MCF 10A (cell line): ENCODE results near the gene MYRIP. TPM values are rescaled to one million over a fixed set of nuclear protein-coding genes. Genes with fewer than 3 reads are reported as not detected.

Experiments
- BruUV-seq: library from RNA; stranded (reverse); fragments of 400-500 nt; replicated peaks from 2 replicates; lab custom pipeline; 2021; lab: Mats Ljungman, UMichigan
- CTCF ChIA-PET: fragments of 300-600 bp; sonication (Branson Sonifier 250); formaldehyde crosslinking; extraction: SDS; loops from one replicate; lab custom pipeline; 2021; ENCODE audit warnings: antibody characterized with exemption, inconsistent platforms; lab: Yijun Ruan, JAX
- POLR2A ChIA-PET: fragments of 300-600, 350-650 bp; sonication (Branson Sonifier 250); formaldehyde crosslinking; extraction: SDS; loops from one replicate; lab custom pipeline; 2020; ENCODE audit warnings: antibody characterized with exemption, inconsistent platforms; lab: Yijun Ruan, JAX
- DNase-seq: peaks from one replicate; pipeline ENCODE4 v3.0.0-alpha.2; 2018; ENCODE audit not compliant: unreplicated experiment
- H3K27ac Mint-ChIP-seq: one replicate; pipeline ENCODE4 v1.8.0; 2022; ENCODE audit warnings: mild to moderate bottlenecking, low read depth, mixed read lengths; ENCODE audit not compliant: unreplicated experiment
- H3K27me3 Mint-ChIP-seq: one replicate; pipeline ENCODE4 v1.8.0; 2022; ENCODE audit warnings: mixed read lengths; ENCODE audit not compliant: insufficient read depth, unreplicated experiment
- H3K36me3 Mint-ChIP-seq: one replicate; pipeline ENCODE4 v1.8.0; 2022; ENCODE audit warnings: mild to moderate bottlenecking, moderate library complexity, mixed read lengths; ENCODE audit not compliant: insufficient read depth, unreplicated experiment
- H3K4me1 Mint-ChIP-seq: one replicate; pipeline ENCODE4 v1.8.0; 2022; ENCODE audit warnings: mixed read lengths; ENCODE audit not compliant: insufficient read depth, unreplicated experiment
- H3K4me3 Mint-ChIP-seq: one replicate; pipeline ENCODE4 v1.8.0; 2022; ENCODE audit warnings: mild to moderate bottlenecking, moderate library complexity, mixed read lengths; ENCODE audit not compliant: unreplicated experiment
- H3K9me3 Mint-ChIP-seq: one replicate; pipeline ENCODE4 v1.8.0; 2022; ENCODE audit warnings: mixed read lengths; ENCODE audit not compliant: unreplicated experiment
- CTCF ChIP-seq: fragments of 200-600 bp; IDR thresholded peaks from one replicate; pipeline ENCODE4 v1.8.0; 2022; ENCODE audit warnings: antibody characterized with exemption, mild to moderate bottlenecking; ENCODE audit not compliant: unreplicated experiment
- intact Hi-C: fragments of 100-400 bp; cut with micrococcal nuclease; formaldehyde crosslinking; loops from 2 replicates; pipeline ENCODE4 v1.14.1; 2022
- total RNA-seq: library from RNA; stranded (reverse); gene quantifications from 2 replicates; pipeline ENCODE4 v1.2.3, GENCODE V29; 2022

MYRIP gene
- total RNA-seq, 1 experiment from 2014 or later: 0.19 TPM

GRCh38 chr3:39977058-39977794, 167.8 kb downstream of the MYRIP start:
- Mint-ChIP-seq H3K9me3 (no peaks in the 10 kb centered on the region), H3K27ac (no peak overlapping the region), H3K36me3 (no peaks in the 10 kb centered on the region), H3K4me1 (no peaks in the 10 kb centered on the region), H3K27me3 (no peaks in the 10 kb centered on the region), H3K4me3 (no peak overlapping the region)
- CTCF ChIA-PET: no interaction called here
- no peak for DNase-seq
- POLR2A ChIA-PET: no interaction called here
- no TSS peak for BruUV-seq
- TF ChIP-seq CTCF: no peak
- intact Hi-C loops: no loop called here

- CTCF ChIA-PET: interaction anchor here (0.9 kb wide), 1 partner anchor 12 kb away, joined by 5 read pairs; no protein-coding TSS in a partner anchor
- BruUV-seq: no TSS peak
- H3K4me3 Mint-ChIP-seq: no peak overlapping the region
- TF ChIP-seq CTCF: no peak
- no peak overlapping the region for H3K27ac Mint-ChIP-seq
- no peaks in the 10 kb centered on the region for H3K27me3 Mint-ChIP-seq
- H3K36me3 Mint-ChIP-seq: no peaks in the 10 kb centered on the region
- intact Hi-C loops: no loop called here
- H3K9me3 Mint-ChIP-seq: no peaks in the 10 kb centered on the region
- H3K4me1 Mint-ChIP-seq: no peaks in the 10 kb centered on the region
- DNase-seq: no peak
- POLR2A ChIA-PET: no interaction called here
Observed at GRCh38 chr3:39978308-39978707, 168.9 kb downstream of the MYRIP start.

- Mint-ChIP-seq H3K36me3 (no peaks in the 10 kb centered on the region), H3K27me3 (no peaks in the 10 kb centered on the region), H3K4me3 (no peak overlapping the region), H3K9me3 (no peaks in the 10 kb centered on the region), H3K27ac (no peak overlapping the region), H3K4me1 (no peaks in the 10 kb centered on the region)
- BruUV-seq: no TSS peak
- intact Hi-C loops: no loop called here
- DNase-seq: no peak
- POLR2A ChIA-PET: no interaction called here
- no peak for TF ChIP-seq CTCF
- CTCF ChIA-PET: interaction anchor here (0.7 to 1.0 kb wide), 2 partner anchors 10 to 836 kb away, joined by 3 to 4 read pairs; no protein-coding TSS in a partner anchor
Observed at GRCh38 chr3:39980058-39980457, 170.6 kb downstream of the MYRIP start.

- Mint-ChIP-seq H3K27ac (no peak overlapping the region), H3K4me3 (no peak overlapping the region), H3K9me3 (no peaks in the 10 kb centered on the region), H3K4me1 (no peaks in the 10 kb centered on the region), H3K27me3 (no peaks in the 10 kb centered on the region), H3K36me3 (no peaks in the 10 kb centered on the region)
- no peak for DNase-seq
- BruUV-seq: no TSS peak
- CTCF ChIA-PET: interaction anchor here (1.0 kb wide), 1 partner anchor 10 kb away, joined by 4 read pairs; no protein-coding TSS in a partner anchor
- POLR2A ChIA-PET: no interaction called here
- TF ChIP-seq CTCF: no peak
- intact Hi-C loops: no loop called here
Observed at GRCh38 chr3:39980781-39981180, 171.4 kb downstream of the MYRIP start.
